H1 (cell line): ENCODE data around the gene GALNTL6. TPM values are rescaled to one million over a fixed set of nuclear protein-coding genes. Genes with fewer than 3 reads are reported as not detected.

ENCODE experiments used
- BACH1 ChIP-seq: IDR thresholded peaks from 2 replicates; pipeline ENCODE4 v1.6.1; 2012; ENCODE audit warnings: low read length, improper control_type of control experiment
- CHD7 ChIP-seq: fragments of 300-600 bp; sonication (generic); IDR thresholded peaks from 2 replicates; pipeline ENCODE4 v1.7.1; 2012; ENCODE audit warnings: low read length, moderate library complexity, mild to moderate bottlenecking, inconsistent platforms; ENCODE audit not compliant: insufficient replicate concordance
- CREB1 ChIP-seq: IDR thresholded peaks from 2 replicates; pipeline ENCODE4 v1.6.1; 2012; ENCODE audit warnings: inconsistent platforms
- KDM4A ChIP-seq: IDR thresholded peaks from one replicate; pipeline ENCODE4 v1.7.1; 2012; ENCODE audit warnings: low read depth, mild to moderate bottlenecking, moderate library complexity, low read length, inconsistent platforms; ENCODE audit not compliant: severe bottlenecking
- KDM5A ChIP-seq: fragments of 200-600 bp; IDR thresholded peaks from 2 replicates; pipeline ENCODE4 v1.7.1; 2012; ENCODE audit warnings: mild to moderate bottlenecking, low read length, inconsistent platforms, mixed read lengths
- RNF2 ChIP-seq: fragments of 200-900, 300-1000 bp; sonication (generic); IDR thresholded peaks from 2 replicates; pipeline ENCODE4 v1.7.1; 2016; ENCODE audit warnings: borderline replicate concordance, low read depth, mild to moderate bottlenecking, antibody characterized with exemption, low read length; ENCODE audit not compliant: poor library complexity, severe bottlenecking; ENCODE audit errors: missing control alignments
- polyA plus RNA-seq, 7 experiments: library from polyadenylated mRNA; depleted of rRNA in 3 of 7; stranded (reverse) in 5 of 7; unstranded in 2 of 7; fragments of >200 nt in 5 of 7; fragments of 200-250 nt in 2 of 7; gene quantifications; 1 replicate in 5 of 7; 2 replicates in 1 of 7; 4 replicates in 1 of 7; pipeline versions ENCODE4 v1.2.1 to v1.2.3, GENCODE V29; 2011 to 2013; ENCODE audit warnings: missing spikeins in 2 of 7, mixed read lengths in 2 of 7
- total RNA-seq: library from RNA; stranded (reverse); fragmentation: NEBNext Ultra II Directional; extraction: Animal tissue kit (Norgen Biotek cat#: 25700); gene quantifications from 2 replicates; pipeline ENCODE4 v1.2.1, GENCODE V29; 2021

GALNTL6 gene
- total and polyA plus RNA-seq, 2 of the 8 experiments (the other 6 are each of a cell fraction or from before 2014, with no cell fraction given), result 0.03 to 0.32 TPM

- TF ChIP-seq CHD7 (no peak), RNF2 (no peak), CREB1 (no peak), BACH1 (no peak), KDM4A (no peak), KDM5A (no peak)
- TF ChIP-seq, all 59 proteins: peak for 0
These were observed 19.5 kb upstream of the GALNTL6 start (continued) for GRCh38 chr4:171793723-171794122.
